ENCODE results near the gene PGLYRP2.

Gene PGLYRP2

DNA sequence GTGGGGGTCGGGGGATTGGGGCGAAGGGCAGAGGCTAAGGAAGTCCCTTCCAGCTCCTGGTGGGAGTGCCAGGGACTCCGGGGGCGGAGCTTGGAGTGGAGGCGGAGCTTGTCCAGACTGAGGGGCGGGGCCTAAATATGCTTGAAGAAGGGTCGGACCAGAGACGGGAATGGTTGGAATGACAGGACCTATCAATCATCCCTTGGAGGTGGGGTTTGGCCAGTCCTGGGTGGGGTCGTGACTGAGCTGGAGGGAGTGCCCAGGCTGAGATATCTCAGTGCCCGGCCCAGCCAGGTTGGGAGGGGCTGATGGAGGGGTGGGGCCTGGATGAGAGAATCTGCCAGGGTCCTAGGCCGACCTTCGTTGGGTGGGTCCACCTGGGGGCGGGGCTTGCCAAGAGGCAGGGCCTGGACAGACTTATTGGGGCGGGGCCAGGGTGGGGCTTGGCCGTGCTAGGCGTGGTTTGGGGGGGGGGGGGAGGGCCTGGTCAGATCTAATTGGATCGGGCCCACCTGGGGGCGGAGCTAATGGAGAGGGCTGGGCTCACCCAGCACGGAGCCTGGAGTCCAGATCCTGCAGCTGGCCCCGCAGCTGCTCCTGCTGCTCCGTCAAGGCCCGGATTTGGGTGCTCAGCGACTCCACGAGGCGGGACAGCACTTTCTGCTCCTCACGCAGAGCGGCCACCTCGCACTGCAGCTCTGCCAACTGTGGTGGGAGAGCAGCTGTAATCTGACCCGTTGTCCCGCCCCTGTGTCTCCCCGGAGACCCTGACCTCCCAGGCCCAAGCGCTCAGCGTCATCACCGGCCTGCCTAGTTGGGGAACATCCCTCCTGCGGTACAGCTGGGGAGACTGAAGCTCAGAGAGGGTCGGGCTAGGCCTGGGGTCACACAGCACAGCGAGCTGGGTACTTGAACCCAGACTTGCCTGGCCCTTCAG, 26.9 kb downstream of the PGLYRP2 start:
- Histone ChIP-seq H2AK5ac (ENCODE audit: low read depth, low read length) (peak overlapping the region; percentile 84), H3K18ac (ENCODE audit: low read length) (peak overlapping the region; percentile 93), H3K27ac (replicated peaks; ENCODE audit: low read length) (peak overlapping the region; percentile 29), H2BK15ac (ENCODE audit: low read length) (peak overlapping the region; percentile 31), H3K4me3 (ENCODE audit: low read length in 2 of 2) (peak overlapping the region; percentile 22 to 81), H3K14ac (ENCODE audit: low read length) (no peak overlapping the region), H3K4me1 (ENCODE audit: control insufficient read depth in 2 of 2, insufficient read depth in 1 of 2, low read depth in 1 of 2, low read length in 2 of 2) (peaks cover 11 to 12% of the 10 kb centered on the region in 2 donors), H2BK12ac (ENCODE audit: low read length) (no peak overlapping the region), H2BK5ac (ENCODE audit: low read length) (no peak overlapping the region), H2AFZ (ENCODE audit: low read length) (peak overlapping the region; percentile 79), H3K36me3 (replicated peaks in 1 of 2; ENCODE audit: control insufficient read depth in 2 of 2, insufficient read depth in 2 of 2, low read length in 2 of 2) (no peaks in the 10 kb centered on the region), H3K4me2 (ENCODE audit: insufficient read depth, low read length, poor library complexity, severe bottlenecking) (peak overlapping the region; percentile 82), H4K91ac (ENCODE audit: low read depth, low read length, poor library complexity) (no peak overlapping the region), H3K79me1 (ENCODE audit: low read depth, low read length) (no peaks in the 10 kb centered on the region), H3K9me3 (replicated peaks in 1 of 2; ENCODE audit: control insufficient read depth in 2 of 2, insufficient read depth in 1 of 2, low read depth in 1 of 2, low read length in 2 of 2) (no peaks in the 10 kb centered on the region), H4K8ac (ENCODE audit: low read depth, low read length) (no peak overlapping the region), H2BK120ac (ENCODE audit: low read depth, low read length) (no peak overlapping the region), H3K27me3 (ENCODE audit: control insufficient read depth in 3 of 3, insufficient read depth in 3 of 3, low read depth in 1 of 3, low read length in 3 of 3) (peaks cover 15 to 48% (median 48%) of the 10 kb centered on the region in 3 experiments), H3K9ac (ENCODE audit: low read depth, low read length, poor library complexity) (peak overlapping the region; percentile 83), H3K23ac (ENCODE audit: low read depth, low read length, poor library complexity) (peak overlapping the region; percentile 22), H3K4ac (ENCODE audit: low read length) (no peak overlapping the region)
- peak; percentile 86 for DNase-seq (ENCODE audit: low spot score)
- no CpG with 5 or more reads among the region's 37 CpGs for WGBS, 2 donors (ENCODE audit: extremely low coverage in 2 of 2, insufficient read length in 2 of 2, insufficient replicate concordance in 1 of 2)

DNA sequence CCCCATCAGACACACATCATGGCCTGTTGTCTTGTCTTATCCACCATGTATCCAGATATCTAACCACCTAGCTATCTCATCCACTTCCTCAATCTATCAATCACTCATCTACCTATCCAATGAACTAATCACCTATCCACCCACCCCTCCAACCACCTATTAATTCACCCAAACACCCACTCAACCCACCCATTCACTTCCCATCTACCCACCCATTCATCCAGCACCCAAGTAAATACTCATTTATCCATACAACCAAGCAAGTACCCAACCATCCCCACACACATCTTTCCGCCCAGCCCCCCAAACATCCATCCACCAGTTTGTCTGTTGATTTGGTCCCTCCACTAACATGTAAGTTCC, 28.8 kb downstream of the PGLYRP2 start:
- no peak overlapping the region for H3K14ac ChIP-seq (ENCODE audit: low read length)
- H3K9ac ChIP-seq (ENCODE audit: low read depth, low read length, poor library complexity), result no peak overlapping the region
- no peak overlapping the region for H4K8ac ChIP-seq (ENCODE audit: low read depth, low read length)
- H2BK5ac ChIP-seq (ENCODE audit: low read length), result no peak overlapping the region
- peaks cover 0 to 4% of the 10 kb centered on the region in 2 donors for H3K36me3 ChIP-seq (replicated peaks in 1 of 2; ENCODE audit: control insufficient read depth in 2 of 2, insufficient read depth in 2 of 2, low read length in 2 of 2)
- no peaks in the 10 kb centered on the region for H3K9me3 ChIP-seq (replicated peaks in 1 of 2; ENCODE audit: control insufficient read depth in 2 of 2, insufficient read depth in 1 of 2, low read depth in 1 of 2, low read length in 2 of 2)
- no peak overlapping the region for H3K4ac ChIP-seq (ENCODE audit: low read length)
- no peaks in the 10 kb centered on the region for H3K79me1 ChIP-seq (ENCODE audit: low read depth, low read length)
- no peak overlapping the region for H2BK120ac ChIP-seq (ENCODE audit: low read depth, low read length)
- H3K23ac ChIP-seq (ENCODE audit: low read depth, low read length, poor library complexity), result no peak overlapping the region
- WGBS, 2 donors (ENCODE audit: extremely low coverage in 2 of 2, insufficient read length in 2 of 2, insufficient replicate concordance in 1 of 2), result no CpG with 5 or more reads among the region's 1 CpG
- H3K4me1 ChIP-seq (ENCODE audit: control insufficient read depth in 2 of 2, insufficient read depth in 1 of 2, low read depth in 1 of 2, low read length in 2 of 2), result peaks cover 11 to 12% of the 10 kb centered on the region in 2 donors
- no peak overlapping the region for H3K18ac ChIP-seq (ENCODE audit: low read length)
- no peak overlapping the region for H3K4me2 ChIP-seq (ENCODE audit: insufficient read depth, low read length, poor library complexity, severe bottlenecking)
- H3K27ac ChIP-seq (replicated peaks; ENCODE audit: low read length), result no peak overlapping the region
- H2BK15ac ChIP-seq (ENCODE audit: low read length), result no peak overlapping the region
- H3K4me3 ChIP-seq (ENCODE audit: low read length in 2 of 2), result peak overlapping the region; percentile 47 to 75
- H2AK5ac ChIP-seq (ENCODE audit: low read depth, low read length), result no peak overlapping the region
- DNase-seq (ENCODE audit: low spot score), result no peak
- H3K27me3 ChIP-seq (ENCODE audit: control insufficient read depth in 3 of 3, insufficient read depth in 3 of 3, low read depth in 1 of 3, low read length in 3 of 3), result peaks cover 0 to 30% (median 29%) of the 10 kb centered on the region in 3 experiments
- no peak overlapping the region for H4K91ac ChIP-seq (ENCODE audit: low read depth, low read length, poor library complexity)
- no peak overlapping the region for H2BK12ac ChIP-seq (ENCODE audit: low read length)
- peak overlapping the region; percentile 81 for H2AFZ ChIP-seq (ENCODE audit: low read length)

DNA sequence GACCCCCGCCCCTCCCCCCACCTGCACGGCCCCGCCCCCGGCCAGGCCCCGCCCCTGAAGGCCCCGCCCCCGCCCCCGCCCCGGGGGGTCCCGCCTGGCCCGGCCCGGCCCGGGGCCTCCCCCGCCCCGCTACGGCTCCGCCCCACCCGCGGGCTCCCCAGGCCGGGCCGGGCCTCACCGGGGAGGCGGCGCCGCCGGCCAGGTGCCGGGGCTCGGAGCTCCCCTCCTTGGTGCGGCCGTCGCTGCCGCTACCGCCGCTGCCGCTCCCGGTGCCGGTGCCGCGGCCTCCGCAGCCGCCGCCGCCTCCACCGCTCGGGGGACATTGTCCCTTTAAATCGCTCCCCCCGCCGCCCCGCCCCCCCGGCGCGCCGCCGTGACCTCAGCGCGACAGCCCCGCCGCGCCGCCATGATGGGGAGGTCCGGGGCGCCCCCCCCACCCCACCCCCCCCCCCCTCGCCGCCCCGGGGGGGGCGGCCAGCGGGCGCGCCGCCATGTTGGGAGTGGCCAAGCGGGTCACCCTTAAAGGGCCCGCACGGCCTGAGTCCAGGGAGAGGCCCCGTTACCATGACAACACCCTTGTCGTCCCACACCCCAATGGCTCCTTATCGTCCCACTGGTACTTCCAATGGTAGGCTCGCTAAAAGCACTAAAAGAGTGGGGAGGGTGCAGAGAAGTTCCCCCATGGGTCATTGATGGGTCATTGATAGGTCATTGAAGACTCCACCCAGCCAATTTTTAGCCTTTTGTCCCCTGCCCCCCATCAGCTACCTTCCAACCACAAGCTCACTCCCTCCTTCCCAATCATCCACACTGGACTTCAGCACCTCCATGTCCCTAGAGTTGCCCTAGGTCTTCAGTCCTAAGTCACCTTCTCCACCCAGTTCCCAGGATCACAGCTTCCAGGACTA, 29.4 kb downstream of the PGLYRP2 start, which contains the start of gene WIZ:
Gene WIZ, minus strand, starts transcription at position 337 of the 908 bp plus-strand sequence. CDS start 1,649 bp downstream, outside the sequence.
- H3K79me1 ChIP-seq (ENCODE audit: low read depth, low read length), result no peaks in the 10 kb centered on the region
- peak within 1 kb of the TSS; percentile 63 for H3K9ac ChIP-seq (ENCODE audit: low read depth, low read length, poor library complexity)
- H2BK120ac ChIP-seq (ENCODE audit: low read depth, low read length), result no peak within 1 kb of the TSS
- H2AK5ac ChIP-seq (ENCODE audit: low read depth, low read length), result no peak within 1 kb of the TSS
- H3K4me3 ChIP-seq (ENCODE audit: low read length in 2 of 2), result peak within 1 kb of the TSS; percentile 56 to 89
- no peaks in the 10 kb centered on the region for H3K9me3 ChIP-seq (replicated peaks in 1 of 2; ENCODE audit: control insufficient read depth in 2 of 2, insufficient read depth in 1 of 2, low read depth in 1 of 2, low read length in 2 of 2)
- no peak within 1 kb of the TSS for H4K91ac ChIP-seq (ENCODE audit: low read depth, low read length, poor library complexity)
- no peak within 1 kb of the TSS for H2BK15ac ChIP-seq (ENCODE audit: low read length)
- H3K27me3 ChIP-seq (ENCODE audit: control insufficient read depth in 3 of 3, insufficient read depth in 3 of 3, low read depth in 1 of 3, low read length in 3 of 3), result peaks cover 0 to 23% (median 23%) of the 10 kb centered on the region in 3 experiments
- H2AFZ ChIP-seq (ENCODE audit: low read length), result peak within 1 kb of the TSS; percentile 90
- H3K27ac ChIP-seq (replicated peaks; ENCODE audit: low read length), result no peak within 1 kb of the TSS
- H4K8ac ChIP-seq (ENCODE audit: low read depth, low read length), result no peak within 1 kb of the TSS
- no peak within 1 kb of the TSS for H3K23ac ChIP-seq (ENCODE audit: low read depth, low read length, poor library complexity)
- peak within 1 kb of the TSS; percentile 95 for H3K18ac ChIP-seq (ENCODE audit: low read length)
- peak within 1 kb of the TSS; percentile 86 for H3K4me2 ChIP-seq (ENCODE audit: insufficient read depth, low read length, poor library complexity, severe bottlenecking)
- H3K4me1 ChIP-seq (ENCODE audit: control insufficient read depth in 2 of 2, insufficient read depth in 1 of 2, low read depth in 1 of 2, low read length in 2 of 2), result peaks cover 11 to 12% of the 10 kb centered on the region in 2 donors
- DNase-seq (ENCODE audit: low spot score), result peak; percentile 62
- peak within 1 kb of the TSS; percentile 75 for H3K14ac ChIP-seq (ENCODE audit: low read length)
- H2BK12ac ChIP-seq (ENCODE audit: low read length), result no peak within 1 kb of the TSS
- no peak within 1 kb of the TSS for H3K4ac ChIP-seq (ENCODE audit: low read length)
- peaks cover 0 to 4% of the 10 kb centered on the region in 2 donors for H3K36me3 ChIP-seq (replicated peaks in 1 of 2; ENCODE audit: control insufficient read depth in 2 of 2, insufficient read depth in 2 of 2, low read length in 2 of 2)
- no peak within 1 kb of the TSS for H2BK5ac ChIP-seq (ENCODE audit: low read length)
- WGBS, 2 donors (ENCODE audit: extremely low coverage in 2 of 2, insufficient read length in 2 of 2, insufficient replicate concordance in 1 of 2), result no CpG with 5 or more reads among the region's 77 CpGs
